D721Med (cell line): ENCODE results near the gene CCDC85A.

ENCODE experiments used
- DNase-seq: peaks from one replicate; pipeline ENCODE4 v3.0.0; 2011; ENCODE audit warnings: low spot score; ENCODE audit not compliant: insufficient read length
- FAIRE-seq: peaks from 2 replicates; lab custom pipeline; 2011; peaks lifted over from hg19 to GRCh38; lab: Jason Lieb, UNC
- TF ChIP-seq, protein P1 (sequence below): IDR thresholded peaks from 2 replicates; pipeline ENCODE4 v1.5.1; 2012; ENCODE audit warnings: mild to moderate bottlenecking, control low read depth; ENCODE audit not compliant: insufficient read depth; ENCODE audit errors: missing control alignments

Gene CCDC85A

DNA sequence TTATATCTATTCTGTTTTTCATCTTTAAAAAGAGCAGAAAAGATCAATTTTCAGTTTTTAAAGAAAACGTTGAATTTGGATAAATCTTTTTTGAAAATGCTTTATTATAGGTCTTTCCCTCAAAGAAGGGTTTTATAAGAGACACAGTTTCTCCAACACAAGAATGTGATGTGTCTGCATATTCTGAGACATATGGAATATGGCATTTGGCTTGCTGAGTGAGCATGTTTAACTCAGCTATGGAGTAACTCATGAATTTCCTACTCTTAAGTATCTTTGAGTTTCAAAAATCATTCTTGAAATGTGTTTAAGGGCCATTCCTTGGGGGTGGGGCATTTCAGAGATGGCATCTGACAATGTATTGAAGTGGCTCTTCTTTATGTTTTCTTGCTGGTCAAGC, 191.5 kb downstream of the CCDC85A start:
- TF ChIP-seq, protein P1, sequence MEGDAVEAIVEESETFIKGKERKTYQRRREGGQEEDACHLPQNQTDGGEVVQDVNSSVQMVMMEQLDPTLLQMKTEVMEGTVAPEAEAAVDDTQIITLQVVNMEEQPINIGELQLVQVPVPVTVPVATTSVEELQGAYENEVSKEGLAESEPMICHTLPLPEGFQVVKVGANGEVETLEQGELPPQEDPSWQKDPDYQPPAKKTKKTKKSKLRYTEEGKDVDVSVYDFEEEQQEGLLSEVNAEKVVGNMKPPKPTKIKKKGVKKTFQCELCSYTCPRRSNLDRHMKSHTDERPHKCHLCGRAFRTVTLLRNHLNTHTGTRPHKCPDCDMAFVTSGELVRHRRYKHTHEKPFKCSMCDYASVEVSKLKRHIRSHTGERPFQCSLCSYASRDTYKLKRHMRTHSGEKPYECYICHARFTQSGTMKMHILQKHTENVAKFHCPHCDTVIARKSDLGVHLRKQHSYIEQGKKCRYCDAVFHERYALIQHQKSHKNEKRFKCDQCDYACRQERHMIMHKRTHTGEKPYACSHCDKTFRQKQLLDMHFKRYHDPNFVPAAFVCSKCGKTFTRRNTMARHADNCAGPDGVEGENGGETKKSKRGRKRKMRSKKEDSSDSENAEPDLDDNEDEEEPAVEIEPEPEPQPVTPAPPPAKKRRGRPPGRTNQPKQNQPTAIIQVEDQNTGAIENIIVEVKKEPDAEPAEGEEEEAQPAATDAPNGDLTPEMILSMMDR: no peak
- DNase-seq (no peak), FAIRE-seq (no peak)

GRCh38 chr2:56376699-56377665, 193.2 kb downstream of the CCDC85A start:
- TF ChIP-seq, protein P1: no peak
- DNase-seq: no peak

GRCh38 chr2:56379066-56379465, 195.3 kb downstream of the CCDC85A start:
- TF ChIP-seq, protein P1: no peak
- FAIRE-seq (no peak), DNase-seq (no peak)

More at GRCh38 chr2:56376699-56377665, 193.2 kb downstream of the CCDC85A start:
- FAIRE-seq: no peak

DNA sequence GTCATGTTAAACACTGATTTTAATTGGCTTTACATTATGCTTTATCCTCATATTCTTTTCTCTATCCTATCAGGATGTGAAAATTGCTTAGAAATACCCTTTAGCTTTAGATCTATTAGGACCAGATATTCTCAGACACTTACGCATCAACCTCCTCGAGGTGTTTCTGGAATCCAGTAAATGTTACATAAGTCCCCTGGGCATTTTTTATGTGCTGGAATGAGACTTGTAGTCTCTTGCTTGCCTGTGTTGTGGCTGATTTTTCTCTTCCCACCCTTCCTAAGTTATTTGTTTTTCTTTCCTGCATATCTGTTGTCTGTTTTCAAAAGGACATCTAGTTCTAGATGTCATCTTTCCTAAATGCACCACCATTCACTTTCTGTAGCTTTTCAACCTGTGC, 197.1 kb downstream of the CCDC85A start:
- TF ChIP-seq, protein P1: no peak
- DNase-seq (no peak), FAIRE-seq (no peak)

DNA sequence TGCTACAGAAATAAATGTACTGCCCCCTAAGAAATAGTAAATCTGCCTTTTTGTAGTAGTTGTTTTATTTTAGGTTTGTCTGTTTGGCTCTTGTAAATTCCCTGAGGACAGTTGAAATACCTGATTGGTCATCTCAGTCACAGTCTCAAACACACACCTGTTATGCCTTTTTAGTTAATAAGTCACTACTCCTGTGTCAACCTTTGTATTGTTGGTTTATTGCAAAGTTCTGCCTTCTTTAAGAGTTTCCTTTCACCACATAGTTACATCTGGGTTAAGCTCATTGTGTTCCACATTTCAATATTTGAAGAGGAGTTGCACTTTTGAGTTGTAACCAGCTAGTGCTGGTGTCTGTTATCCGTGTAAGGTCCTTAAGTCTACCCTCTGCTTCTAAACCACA, 198.7 kb downstream of the CCDC85A start:
- TF ChIP-seq, protein P1: no peak
- FAIRE-seq: no peak

DNA sequence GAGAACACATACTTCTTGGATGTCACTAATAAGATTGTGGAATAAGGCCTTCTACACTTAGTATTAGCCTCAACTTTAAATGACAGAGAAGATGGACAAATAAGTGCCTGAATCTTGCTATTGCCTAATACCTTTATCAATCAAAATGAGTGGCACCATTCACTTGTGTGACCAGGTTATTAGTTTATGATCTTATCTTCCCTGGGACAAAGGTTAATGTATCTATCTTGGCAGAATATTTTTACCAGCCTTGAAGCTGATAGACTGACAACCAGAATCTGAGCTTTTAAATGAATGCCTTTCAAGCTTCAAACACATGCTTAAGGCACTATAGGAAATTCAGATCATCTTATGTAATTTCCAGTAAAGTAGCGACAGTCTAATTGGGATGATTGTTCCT, 202.9 kb downstream of the CCDC85A start:
- DNase-seq: no peak
- TF ChIP-seq, protein P1: no peak
- FAIRE-seq: no peak

More for the DNA sequence above, 198.7 kb downstream of the CCDC85A start:
- DNase-seq: no peak

GRCh38 chr2:56390644-56391043, 206.9 kb downstream of the CCDC85A start:
- no peak for FAIRE-seq
- DNase-seq: no peak
- TF ChIP-seq, protein P1: no peak
